GM19467 (cell line): Measurements from ENCODE around the gene ASTN2.

ENCODE experiments used
- ATAC-seq: cut with Tn5 transposase; IDR thresholded peaks from one replicate; pipeline ENCODE4 v1.9.1; 2021; ENCODE audit warnings: mild to moderate bottlenecking, moderate library complexity; ENCODE audit not compliant: unreplicated experiment

ASTN2 gene

GRCh38 chr9:117030254-117030768, 384.5 kb downstream of the ASTN2 start:
- no peak for ATAC-seq

- ATAC-seq = no peak
Measured at GRCh38 chr9:117029341-117029740, 385.5 kb downstream of the ASTN2 start.

DNA sequence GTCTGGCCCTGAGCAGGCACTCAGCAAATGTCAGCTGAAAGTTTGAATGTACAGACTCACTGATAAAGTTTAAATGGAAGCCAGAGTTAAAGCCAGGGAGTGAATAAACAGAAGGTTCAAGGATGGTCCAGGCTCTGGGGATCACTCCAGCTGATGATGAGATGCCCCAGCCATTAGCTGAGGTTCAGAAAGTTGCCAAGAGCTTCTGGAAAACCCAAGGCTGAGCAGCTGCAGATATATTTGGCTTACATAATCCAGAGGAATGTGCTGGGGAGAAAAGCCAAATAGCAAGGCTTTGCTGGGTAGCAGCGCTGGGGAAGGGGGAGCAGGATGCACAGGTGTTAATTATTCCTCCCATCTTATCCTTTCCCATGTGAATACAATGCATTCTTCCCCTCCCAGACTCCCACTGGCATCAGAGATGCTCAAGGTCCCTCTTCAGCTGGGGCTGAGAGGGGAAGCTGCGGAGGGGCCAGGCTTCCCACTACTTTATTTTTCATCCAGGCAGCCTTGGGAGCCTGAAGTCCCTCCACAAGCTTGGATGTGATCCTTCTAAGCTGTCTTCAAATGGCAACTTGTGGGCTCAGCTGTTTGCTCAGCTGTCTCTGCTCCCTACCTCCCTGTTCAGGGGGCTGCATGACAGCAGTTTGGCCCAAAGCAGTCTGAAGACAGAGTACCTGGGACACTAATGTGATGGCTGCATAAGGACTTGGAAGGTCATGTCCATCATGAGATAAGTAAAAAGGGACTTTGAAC, 386.6 kb downstream of the ASTN2 start:
- no peak for ATAC-seq

DNA sequence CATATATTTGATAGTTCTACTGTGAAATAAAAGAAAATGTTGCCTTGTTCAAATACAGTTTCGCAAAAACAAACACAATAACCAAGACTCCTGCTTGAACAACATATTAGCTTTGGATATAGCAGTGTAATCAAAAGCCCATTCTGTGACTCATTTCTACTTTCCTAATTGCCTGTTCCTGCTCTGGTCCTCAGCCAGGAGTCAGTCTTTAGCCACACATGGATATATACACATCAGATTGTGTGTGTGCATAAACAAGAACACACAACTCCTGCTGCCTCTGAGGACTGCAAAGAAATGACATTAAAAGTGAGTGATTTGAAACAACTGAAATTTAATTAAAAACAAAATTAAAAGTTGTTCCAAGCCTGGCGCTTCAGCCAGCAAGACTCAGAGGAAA, 393.0 kb downstream of the ASTN2 start:
- no peak for ATAC-seq

DNA sequence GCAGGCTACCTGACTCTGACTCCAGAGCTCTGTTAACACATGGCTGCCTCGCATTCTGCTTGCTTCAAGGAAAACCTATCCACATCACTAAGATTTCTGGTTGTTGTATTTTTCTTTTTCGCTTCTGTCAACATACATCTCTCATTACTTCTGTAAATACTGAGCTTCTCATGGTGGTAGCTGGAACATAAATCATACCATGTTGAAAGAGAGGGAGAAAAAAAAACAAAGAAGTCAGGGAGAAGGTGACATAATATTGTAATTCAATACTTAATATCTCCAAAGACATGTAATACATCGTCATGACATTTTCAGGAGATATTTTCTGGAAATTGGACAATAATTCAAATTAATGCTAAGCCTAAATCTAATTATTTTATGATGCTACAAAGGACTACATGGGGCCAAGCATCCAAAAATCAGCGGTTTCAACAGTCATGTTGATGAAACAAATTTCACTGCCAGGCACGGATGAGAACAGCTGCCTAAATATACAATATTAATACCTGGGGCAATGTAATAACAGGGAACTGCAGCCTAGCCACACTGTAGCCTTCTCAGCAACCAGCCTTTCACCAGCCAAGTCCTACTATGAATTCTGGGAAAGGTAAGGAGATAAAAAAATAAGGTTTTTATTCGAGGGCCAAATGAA, 395.8 kb downstream of the ASTN2 start:
- ATAC-seq = no peak

DNA sequence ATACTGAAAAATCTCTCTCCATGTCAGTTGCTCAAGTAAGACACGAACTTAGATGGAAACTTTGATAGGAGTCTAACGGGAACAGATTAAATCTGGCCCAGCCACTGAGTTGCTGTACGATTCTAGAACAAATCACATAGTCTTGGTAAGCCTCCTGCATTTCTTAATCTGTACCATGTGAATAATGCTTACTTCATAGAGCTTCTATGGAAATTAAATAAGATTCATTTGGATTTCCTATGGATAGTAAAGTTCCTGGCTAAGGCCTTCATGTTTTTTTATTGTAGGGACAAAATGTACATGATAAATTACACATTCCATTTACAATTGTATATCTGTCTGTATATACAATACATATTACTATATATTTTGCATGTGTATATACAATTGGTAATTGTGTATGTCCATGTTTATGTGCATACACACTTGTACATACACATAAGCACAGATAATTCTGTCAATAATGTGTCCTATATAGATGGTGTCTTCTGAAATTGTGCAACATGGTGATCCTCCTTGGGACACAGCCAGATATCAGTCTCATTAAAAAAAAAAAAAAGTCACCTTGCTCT, 397.4 kb downstream of the ASTN2 start:
- no peak for ATAC-seq

DNA sequence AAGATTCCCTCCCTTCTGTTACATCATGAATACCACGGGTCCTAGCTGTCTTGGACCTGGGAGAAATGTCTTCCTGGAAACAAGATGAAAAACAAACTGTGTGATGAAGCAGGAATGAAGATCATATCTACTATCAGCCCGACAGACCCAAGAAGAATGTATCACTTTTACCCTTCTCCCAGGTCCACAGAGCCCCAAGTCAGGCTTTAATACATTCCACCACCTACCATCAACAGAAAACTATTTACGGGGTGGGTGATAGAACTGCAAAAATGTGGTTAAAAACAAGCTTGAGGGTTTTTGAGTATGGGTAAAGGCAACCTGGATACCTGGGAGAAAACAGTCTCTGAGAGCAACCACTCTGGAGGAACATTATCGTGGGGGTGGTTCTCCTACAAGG, 400.8 kb downstream of the ASTN2 start:
- no peak for ATAC-seq

DNA sequence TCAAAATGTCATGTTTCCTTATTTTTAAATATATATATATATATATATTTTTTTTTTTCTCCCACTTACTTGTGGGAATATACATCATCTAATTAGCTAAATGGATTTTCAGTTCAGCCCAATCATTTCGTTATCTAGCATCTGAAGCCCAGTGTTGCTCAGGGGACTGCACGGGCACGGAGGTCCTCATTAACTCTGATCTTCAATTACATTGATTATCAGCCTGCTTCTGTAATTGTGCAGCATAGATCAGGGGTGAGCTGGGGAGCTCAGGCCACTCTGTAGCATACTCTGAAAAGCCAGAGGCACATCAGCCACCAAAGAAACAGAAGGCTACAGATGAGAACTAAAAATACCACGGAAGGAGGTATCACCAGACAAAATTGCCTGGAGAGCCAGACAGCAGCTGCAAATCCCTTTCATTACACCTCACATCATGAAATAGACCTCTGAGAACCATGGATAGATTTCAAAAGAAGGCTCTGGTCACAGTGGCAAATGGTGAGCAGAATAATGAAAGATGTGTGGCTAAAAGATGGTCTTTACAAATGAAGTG, 401.3 kb downstream of the ASTN2 start:
- ATAC-seq = no peak

DNA sequence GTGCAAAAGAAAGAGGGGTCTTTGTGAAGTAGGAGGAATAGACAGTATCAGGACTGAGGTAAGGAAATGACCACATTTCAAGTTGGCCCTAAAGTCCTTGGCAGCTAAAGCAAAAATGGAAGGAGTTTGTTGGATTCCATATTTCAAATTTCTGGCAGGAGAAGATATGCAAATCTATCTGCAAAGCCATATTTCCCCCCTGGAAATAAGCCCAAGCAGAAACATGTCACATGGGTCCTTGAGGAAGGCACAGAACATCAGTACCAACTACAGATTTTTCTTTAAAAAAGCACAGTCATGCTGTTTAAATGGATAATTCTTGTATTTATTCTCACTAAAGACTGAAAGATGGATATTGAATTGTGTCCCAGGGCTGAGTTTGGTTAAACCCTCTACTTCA, 404.8 kb downstream of the ASTN2 start:
- no peak for ATAC-seq

DNA sequence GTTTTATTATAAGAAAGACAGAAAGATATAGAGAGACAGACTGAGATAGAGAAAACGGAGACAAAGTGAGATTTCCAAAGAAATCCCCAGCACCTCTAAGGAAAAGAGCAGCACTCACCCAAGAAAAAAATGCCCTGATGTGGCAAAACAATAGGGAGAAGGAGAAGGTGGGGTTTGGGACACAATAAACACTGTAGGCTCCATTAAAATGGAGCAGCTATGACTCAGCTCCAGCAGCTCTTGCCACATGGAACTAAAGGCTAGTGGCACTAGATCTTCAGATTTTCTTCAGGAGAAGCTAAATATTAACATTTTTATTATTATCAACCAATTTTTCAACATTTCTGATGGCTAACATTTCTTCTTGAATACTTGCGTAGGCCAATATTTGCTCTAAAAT, 406.0 kb downstream of the ASTN2 start:
- ATAC-seq = no peak

- ATAC-seq = no peak
Measured at GRCh38 chr9:117008461-117008860, 406.4 kb downstream of the ASTN2 start.

DNA sequence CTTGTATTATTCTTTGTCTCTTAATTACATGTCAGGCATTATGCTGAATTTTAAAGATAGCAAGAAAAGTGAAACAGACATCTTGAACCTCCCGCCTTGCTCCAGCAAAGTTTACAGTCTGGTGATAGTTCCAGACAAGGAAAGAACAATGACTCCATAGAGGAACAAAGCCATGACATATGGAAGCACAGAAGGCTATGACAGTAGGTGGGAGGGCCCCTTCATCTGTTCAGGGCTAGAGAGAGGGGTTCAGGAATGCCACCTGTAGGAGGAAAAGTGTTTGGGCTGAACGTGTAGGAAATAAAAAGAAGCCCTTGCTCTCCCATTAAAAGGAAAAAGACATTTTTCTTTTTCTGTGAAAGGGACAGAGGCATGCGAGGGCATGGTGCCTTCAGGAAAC, 412.2 kb downstream of the ASTN2 start:
- no peak for ATAC-seq

DNA sequence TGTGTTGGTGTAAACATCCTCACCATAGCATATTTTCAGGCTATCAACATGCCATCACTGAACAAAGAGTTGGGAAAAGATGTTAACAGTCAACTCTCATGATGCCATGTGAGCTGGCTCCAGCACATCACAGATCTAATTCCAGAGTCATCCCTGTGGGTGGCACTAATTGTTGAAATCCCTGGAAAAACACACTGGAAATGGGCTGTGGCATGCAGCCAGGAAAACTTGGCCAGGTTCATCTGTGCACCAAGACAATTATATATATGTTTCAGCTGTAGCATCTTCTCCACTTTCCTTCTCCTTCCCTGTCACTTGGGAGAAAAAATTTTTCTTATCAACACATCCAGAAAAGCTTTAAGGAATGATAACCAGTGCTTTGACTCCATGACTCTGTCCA, 414.0 kb downstream of the ASTN2 start:
- no peak for ATAC-seq

GRCh38 chr9:117000196-117000723, 414.6 kb downstream of the ASTN2 start:
- no peak for ATAC-seq

DNA sequence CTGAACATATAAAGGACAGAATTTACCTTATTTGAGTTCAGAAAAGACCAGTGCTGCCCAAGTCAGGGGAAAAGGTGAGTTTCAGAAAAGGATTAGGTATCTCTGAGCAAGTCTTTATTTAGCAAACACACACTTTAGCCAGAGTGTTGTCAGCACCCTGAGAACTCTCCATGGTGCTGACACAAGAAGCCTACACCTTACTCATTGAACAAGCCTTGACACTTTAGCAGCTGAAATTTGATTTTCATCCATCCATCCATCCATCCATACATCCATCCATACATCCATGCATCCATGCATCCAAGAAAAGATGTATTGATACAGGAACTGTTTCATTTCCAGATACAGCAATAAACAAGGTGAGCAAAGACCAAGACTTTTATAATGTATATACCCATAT, 416.6 kb downstream of the ASTN2 start:
- ATAC-seq = no peak

- no peak for ATAC-seq
Measured at GRCh38 chr9:116992865-116993264, 422.0 kb downstream of the ASTN2 start.

DNA sequence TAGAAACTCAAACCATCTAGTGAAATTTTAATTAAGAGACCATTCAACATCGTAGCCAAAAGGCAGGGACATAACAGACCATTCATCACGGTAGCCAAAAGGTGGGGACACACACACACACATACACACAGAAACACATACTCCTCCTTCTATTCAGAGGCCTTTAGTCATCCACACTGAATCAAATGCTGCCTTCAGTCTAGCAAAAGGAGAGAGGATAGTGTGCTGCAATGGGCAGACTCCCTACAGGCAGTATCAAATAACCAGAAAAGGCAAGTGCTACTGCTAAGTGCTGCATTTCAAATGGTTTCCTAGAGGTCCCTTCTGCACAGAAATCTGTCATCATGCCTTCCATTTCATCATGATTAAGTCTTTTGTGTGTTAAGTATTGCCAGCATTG, 423.8 kb downstream of the ASTN2 start:
- no peak for ATAC-seq

- ATAC-seq = no peak
Measured at GRCh38 chr9:116990592-116990991, 424.3 kb downstream of the ASTN2 start.

DNA sequence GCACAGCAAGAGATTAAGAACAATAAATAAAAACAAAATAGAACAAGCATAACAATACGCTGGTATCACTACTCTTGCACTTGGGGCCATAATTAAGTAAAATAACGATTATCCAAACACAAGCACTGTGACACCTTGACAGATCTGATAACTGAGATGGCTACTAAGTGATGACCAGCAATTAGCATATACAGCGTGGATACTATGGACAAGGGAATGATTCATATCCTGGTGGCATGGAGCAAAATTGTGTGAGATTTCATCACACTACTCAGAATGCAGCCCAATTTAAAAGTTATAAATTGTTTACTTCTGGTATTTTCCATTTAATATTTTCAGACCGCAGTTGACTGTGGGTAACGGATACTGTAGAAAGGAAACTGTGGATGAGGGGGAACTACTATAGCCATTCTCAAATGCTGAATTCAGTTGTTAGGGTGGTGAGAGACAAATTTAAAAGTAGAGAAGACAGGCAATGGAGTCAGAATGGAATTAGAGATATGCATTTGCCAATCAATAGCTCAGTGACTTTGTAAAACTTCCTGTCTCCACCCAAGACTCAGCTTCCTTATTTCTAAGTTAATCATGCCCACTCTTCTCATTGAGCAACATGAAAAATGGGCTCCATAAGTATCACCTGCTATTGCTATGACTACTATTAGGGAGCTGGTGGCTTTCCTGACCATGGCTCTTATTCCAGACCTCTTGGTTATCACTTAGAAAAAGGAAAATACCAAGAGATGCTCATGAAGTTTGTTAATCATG, 427.0 kb downstream of the ASTN2 start:
- ATAC-seq = no peak

- ATAC-seq = no peak
Measured at GRCh38 chr9:116986015-116986414, 428.8 kb downstream of the ASTN2 start.

DNA sequence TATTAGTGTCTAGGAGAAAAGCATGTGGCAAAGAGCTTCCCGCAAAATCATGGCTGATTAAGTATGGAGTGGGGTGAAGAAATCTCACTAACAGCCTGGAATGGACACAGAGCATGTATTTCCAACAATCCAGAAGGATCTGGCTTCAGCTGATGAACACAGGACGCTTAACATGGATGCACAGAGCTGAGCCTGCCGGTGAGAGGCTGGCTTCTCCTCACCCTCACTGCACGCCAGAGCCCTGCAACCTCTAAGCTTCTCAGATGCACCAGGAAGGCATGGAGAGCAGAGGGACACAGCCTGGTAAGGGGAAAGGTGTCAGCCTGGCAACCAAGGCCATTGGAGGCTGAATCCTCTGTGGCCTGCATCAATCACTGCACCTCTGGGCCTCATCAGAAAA, 429.3 kb downstream of the ASTN2 start:
- ATAC-seq = no peak
